Hepatocyte (in vitro differentiated cells): Measurements from ENCODE around the gene SYNJ2. TPM values are rescaled to one million over a fixed set of nuclear protein-coding genes. Genes with fewer than 3 reads are reported as not detected.

Experiments
- DNase-seq: peaks from one replicate; pipeline ENCODE4 v3.0.0-alpha.2; 2016; ENCODE audit warnings: low spot score
- H2AFZ ChIP-seq: fragments of 200-600 bp; sonication (generic); 2 replicates; pipeline ENCODE4 v1.6.0; 2016; ENCODE audit warnings: antibody characterized with exemption, mild to moderate bottlenecking
- H3K27ac ChIP-seq: fragments of 200-600 bp; sonication (generic); 2 replicates; pipeline ENCODE4 v1.5.1; 2016; ENCODE audit warnings: mild to moderate bottlenecking
- H3K27me3 ChIP-seq: fragments of 200-600 bp; sonication (generic); 2 replicates; pipeline ENCODE4 v1.6.1; 2016
- H3K36me3 ChIP-seq: fragments of 200-600 bp; sonication (generic); replicated peaks from 2 replicates; pipeline ENCODE4 v1.5.1; 2016; ENCODE audit warnings: low read depth; ENCODE audit not compliant: insufficient read depth
- H3K4me1 ChIP-seq: fragments of 200-600 bp; sonication (generic); 2 replicates; pipeline ENCODE4 v1.5.1; 2016; ENCODE audit warnings: mild to moderate bottlenecking, moderate library complexity; ENCODE audit not compliant: insufficient read depth
- H3K4me2 ChIP-seq: fragments of 200-600 bp; sonication (generic); 2 replicates; pipeline ENCODE4 v1.6.0; 2016
- H3K4me3 ChIP-seq: fragments of 200-600 bp; sonication (generic); 2 replicates; pipeline ENCODE4 v1.5.1; 2016; ENCODE audit warnings: mild to moderate bottlenecking
- H3K79me2 ChIP-seq: fragments of 200-600 bp; sonication (generic); 2 replicates; pipeline ENCODE4 v1.6.0; 2017; ENCODE audit warnings: mild to moderate bottlenecking
- H3K9me2 ChIP-seq: fragments of 200-600 bp; sonication (generic); replicated peaks from 2 replicates; pipeline ENCODE4 v1.6.0; 2017; ENCODE audit warnings: mild to moderate bottlenecking; ENCODE audit not compliant: insufficient read depth
- H3K9me3 ChIP-seq: fragments of 200-600 bp; sonication (generic); 2 replicates; pipeline ENCODE4 v1.5.1; 2016; ENCODE audit warnings: low read depth, mild to moderate bottlenecking
- H4K20me1 ChIP-seq: fragments of 200-600 bp; sonication (generic); 2 replicates; pipeline ENCODE4 v1.6.0; 2016; ENCODE audit warnings: mild to moderate bottlenecking; ENCODE audit not compliant: insufficient read depth, poor library complexity, severe bottlenecking
- CTCF ChIP-seq: fragments of 200-600 bp; sonication (generic); IDR thresholded peaks from 2 replicates; pipeline ENCODE4 v1.5.1; 2016; ENCODE audit warnings: antibody characterized with exemption, mild to moderate bottlenecking; ENCODE audit not compliant: poor library complexity
- EZH2 ChIP-seq: fragments of 200-600 bp; sonication (generic); IDR thresholded peaks from 2 replicates; pipeline ENCODE4 v1.6.1; 2016; ENCODE audit warnings: antibody characterized with exemption, mild to moderate bottlenecking, borderline replicate concordance
- EZH2phosphoT487 ChIP-seq: fragments of 200-600 bp; sonication (generic); IDR thresholded peaks from one replicate; pipeline ENCODE4 v1.6.1; 2018; ENCODE audit warnings: antibody characterized with exemption, mild to moderate bottlenecking, low read depth, moderate library complexity; ENCODE audit not compliant: unreplicated experiment, severe bottlenecking
- WGBS: methylation state at CpG from one replicate; pipeline ENCODE4 v1.1.6; 2016; ENCODE audit warnings: low lambda C conversion rate; ENCODE audit errors: missing lambda C conversion rate; 5-methylcytosine and 5-hydroxymethylcytosine counted together
- polyA plus RNA-seq: library from polyadenylated mRNA; unstranded; fragments of >200 nt; fragmentation: Nextera tagmentation; extraction: Ambion mirVana; gene quantifications from 2 replicates; pipeline ENCODE4 v1.2.1, GENCODE V29; 2016
- total RNA-seq: library from RNA; depleted of rRNA; stranded (reverse); fragments of >200 nt; gene quantifications from 2 replicates; pipeline ENCODE4 v1.2.3, GENCODE V29; 2014

The SYNJ2 gene
- total and polyA plus RNA-seq, 2 experiments from 2014 or later = 15.4 to 21.4 TPM

GRCh38 chr6:158027590-158028285 is 46.1 kb downstream of the SYNJ2 start:
- DNase-seq = peak; percentile 3
- Histone ChIP-seq H3K36me3 (no peaks in the 10 kb centered on the region), H3K4me1 (peaks cover 26% of the 10 kb centered on the region), H3K79me2 (peaks cover 20% of the 10 kb centered on the region), H3K9me3 (no peaks in the 10 kb centered on the region), H3K27ac (no peak overlapping the region), H3K9me2 (no peaks in the 10 kb centered on the region), H3K4me3 (no peak overlapping the region), H4K20me1 (no peaks in the 10 kb centered on the region), H2AFZ (no peak overlapping the region), H3K4me2 (no peak overlapping the region), H3K27me3 (no peaks in the 10 kb centered on the region)
- WGBS = 91% methylated on average over 22 of the region's 22 CpGs
- TF ChIP-seq EZH2phosphoT487 (no peak), CTCF (no peak)

GRCh38 chr6:158028421-158028820 is 46.8 kb downstream of the SYNJ2 start:
- no peaks in the 10 kb centered on the region for H3K36me3 ChIP-seq
- H2AFZ ChIP-seq = no peak overlapping the region
- no peaks in the 10 kb centered on the region for H3K9me2 ChIP-seq
- H3K4me3 ChIP-seq = no peak overlapping the region
- TF ChIP-seq EZH2phosphoT487 (no peak), CTCF (no peak), EZH2 (no peak)
- no peaks in the 10 kb centered on the region for H4K20me1 ChIP-seq
- H3K4me2 ChIP-seq = no peak overlapping the region
- H3K9me3 ChIP-seq = no peaks in the 10 kb centered on the region
- H3K79me2 ChIP-seq = peaks cover 20% of the 10 kb centered on the region
- DNase-seq = peak; percentile 4
- peaks cover 26% of the 10 kb centered on the region for H3K4me1 ChIP-seq
- H3K27ac ChIP-seq = no peak overlapping the region
- WGBS = 91% methylated on average over 9 of the region's 9 CpGs
- no peaks in the 10 kb centered on the region for H3K27me3 ChIP-seq

GRCh38 chr6:158028876-158029275 is 47.2 kb downstream of the SYNJ2 start:
- TF ChIP-seq EZH2phosphoT487 = no peak
- no peak for TF ChIP-seq EZH2
- TF ChIP-seq CTCF = no peak
- no peaks in the 10 kb centered on the region for H3K9me2 ChIP-seq
- H2AFZ ChIP-seq = no peak overlapping the region
- H3K36me3 ChIP-seq = no peaks in the 10 kb centered on the region
- no peaks in the 10 kb centered on the region for H3K9me3 ChIP-seq
- H3K27me3 ChIP-seq = no peaks in the 10 kb centered on the region
- H3K4me1 ChIP-seq = peaks cover 31% of the 10 kb centered on the region
- H3K4me3 ChIP-seq = no peak overlapping the region
- 97% methylated on average over 8 of the region's 8 CpGs for WGBS
- H3K4me2 ChIP-seq = no peak overlapping the region
- H3K27ac ChIP-seq = no peak overlapping the region
- H3K79me2 ChIP-seq = peaks cover 20% of the 10 kb centered on the region
- peak; percentile 3 for DNase-seq
- H4K20me1 ChIP-seq = no peaks in the 10 kb centered on the region
